Progenitor cell of endocrine pancreas (in vitro differentiated cells): ENCODE data around the gene TMEM143. TPM values are rescaled to one million over a fixed set of nuclear protein-coding genes. Genes with fewer than 3 reads are reported as not detected.

Experiments used
- DNase-seq: peaks from one replicate; pipeline ENCODE4 v3.0.0; 2021; ENCODE audit warnings: low spot score; ENCODE audit not compliant: unreplicated experiment
- H3K27ac Mint-ChIP-seq: 2 replicates; pipeline ENCODE4 v1.8.0; 2021; ENCODE audit warnings: mild to moderate bottlenecking, moderate library complexity, mixed read lengths
- H3K27me3 Mint-ChIP-seq: 2 replicates; pipeline ENCODE4 v1.8.0; 2021; ENCODE audit warnings: mixed read lengths
- H3K36me3 Mint-ChIP-seq: 2 replicates; pipeline ENCODE4 v1.8.0; 2022; ENCODE audit warnings: mixed read lengths; ENCODE audit not compliant: insufficient read depth
- H3K4me1 Mint-ChIP-seq: 2 replicates; pipeline ENCODE4 v1.8.0; 2021; ENCODE audit warnings: low read depth, mixed read lengths
- H3K4me3 Mint-ChIP-seq: 2 replicates; pipeline ENCODE4 v1.8.0; 2021; ENCODE audit warnings: low read depth, mild to moderate bottlenecking, moderate library complexity, mixed read lengths
- H3K9me3 Mint-ChIP-seq: 2 replicates; pipeline ENCODE4 v1.8.0; 2021; ENCODE audit warnings: low read depth, mixed read lengths
- total RNA-seq: library from RNA; stranded (reverse); gene quantifications from 2 replicates; pipeline ENCODE4 v1.2.1, GENCODE V29; 2021
- TF ChIP-seq, protein P1 (sequence below): fragments of 200-600 bp; sonication (generic); IDR thresholded peaks from one replicate; pipeline ENCODE4 v1.5.0; 2021; ENCODE audit warnings: antibody characterized with exemption, mild to moderate bottlenecking; ENCODE audit not compliant: unreplicated experiment

Gene TMEM143
- total RNA-seq, 1 donor from 2014 or later = 9.5 TPM

DNA sequence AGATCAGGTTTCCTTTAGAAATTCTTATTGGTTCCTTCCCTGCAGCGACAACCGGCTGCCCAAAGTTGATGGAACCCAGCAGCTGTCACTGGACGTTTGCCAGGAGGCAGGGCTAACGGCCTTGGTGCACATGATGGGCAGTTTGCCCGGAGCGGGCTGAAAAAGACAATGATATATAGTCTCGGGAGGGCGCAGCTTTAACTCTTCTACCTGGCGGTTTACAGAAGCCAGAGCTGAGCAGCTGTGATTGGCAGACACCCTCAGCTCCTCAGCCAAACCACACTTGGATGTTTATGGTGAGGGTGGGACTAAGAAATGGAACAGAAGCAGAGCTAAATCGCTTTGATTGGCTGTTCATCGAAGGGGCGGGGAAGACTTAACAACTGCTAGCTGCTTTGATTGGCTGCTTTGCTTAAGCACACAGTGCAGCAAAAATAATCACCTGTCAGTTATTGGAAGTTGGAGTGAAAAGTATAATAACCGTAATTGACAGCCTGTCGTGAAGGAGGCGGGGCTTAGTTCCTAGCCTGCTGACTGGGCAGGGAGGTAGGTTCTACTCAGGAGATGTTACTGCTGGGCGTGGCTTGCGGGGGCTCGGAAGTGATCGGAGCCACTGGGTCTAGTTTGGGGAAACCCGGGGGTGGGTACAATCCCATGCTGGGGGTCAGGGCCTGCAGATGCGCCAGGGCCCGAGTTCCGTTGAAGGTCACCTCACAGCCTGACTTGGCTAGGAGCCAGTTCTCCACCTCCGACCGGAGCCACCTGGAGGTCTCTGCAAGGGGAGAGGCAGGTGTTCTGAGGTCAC is 30.9 kb downstream of the TMEM143 start:
- DNase-seq = peak; percentile 44
- Mint-ChIP-seq H3K27ac (peak overlapping the region; percentile 96), H3K36me3 (no peaks in the 10 kb centered on the region), H3K9me3 (no peaks in the 10 kb centered on the region), H3K27me3 (no peaks in the 10 kb centered on the region), H3K4me3 (peak overlapping the region; percentile 75), H3K4me1 (peaks cover 19% of the 10 kb centered on the region)
- TF ChIP-seq, protein P1, sequence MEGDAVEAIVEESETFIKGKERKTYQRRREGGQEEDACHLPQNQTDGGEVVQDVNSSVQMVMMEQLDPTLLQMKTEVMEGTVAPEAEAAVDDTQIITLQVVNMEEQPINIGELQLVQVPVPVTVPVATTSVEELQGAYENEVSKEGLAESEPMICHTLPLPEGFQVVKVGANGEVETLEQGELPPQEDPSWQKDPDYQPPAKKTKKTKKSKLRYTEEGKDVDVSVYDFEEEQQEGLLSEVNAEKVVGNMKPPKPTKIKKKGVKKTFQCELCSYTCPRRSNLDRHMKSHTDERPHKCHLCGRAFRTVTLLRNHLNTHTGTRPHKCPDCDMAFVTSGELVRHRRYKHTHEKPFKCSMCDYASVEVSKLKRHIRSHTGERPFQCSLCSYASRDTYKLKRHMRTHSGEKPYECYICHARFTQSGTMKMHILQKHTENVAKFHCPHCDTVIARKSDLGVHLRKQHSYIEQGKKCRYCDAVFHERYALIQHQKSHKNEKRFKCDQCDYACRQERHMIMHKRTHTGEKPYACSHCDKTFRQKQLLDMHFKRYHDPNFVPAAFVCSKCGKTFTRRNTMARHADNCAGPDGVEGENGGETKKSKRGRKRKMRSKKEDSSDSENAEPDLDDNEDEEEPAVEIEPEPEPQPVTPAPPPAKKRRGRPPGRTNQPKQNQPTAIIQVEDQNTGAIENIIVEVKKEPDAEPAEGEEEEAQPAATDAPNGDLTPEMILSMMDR = no peak

DNA sequence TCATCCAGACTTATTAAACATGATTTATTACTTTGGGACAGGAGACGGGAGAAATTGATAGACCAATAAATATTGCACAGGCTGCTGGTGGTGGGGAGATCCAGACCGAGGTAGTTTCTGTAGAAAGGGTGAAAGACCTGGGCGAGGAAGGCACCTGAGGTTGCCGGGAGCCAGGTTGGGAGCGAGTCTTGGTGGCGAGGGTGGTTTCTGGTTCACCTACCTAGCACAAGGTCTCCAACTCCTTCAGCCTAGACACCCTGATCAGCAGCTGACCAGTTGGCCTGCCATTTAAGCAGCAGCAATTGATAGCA is 31.4 kb downstream of the TMEM143 start:
- Mint-ChIP-seq H3K27ac (peak overlapping the region; percentile 65), H3K27me3 (no peaks in the 10 kb centered on the region), H3K9me3 (no peaks in the 10 kb centered on the region), H3K4me1 (peaks cover 19% of the 10 kb centered on the region), H3K4me3 (peak overlapping the region; percentile 75), H3K36me3 (no peaks in the 10 kb centered on the region)
- no peak for DNase-seq
- TF ChIP-seq, protein P1 = no peak

DNA sequence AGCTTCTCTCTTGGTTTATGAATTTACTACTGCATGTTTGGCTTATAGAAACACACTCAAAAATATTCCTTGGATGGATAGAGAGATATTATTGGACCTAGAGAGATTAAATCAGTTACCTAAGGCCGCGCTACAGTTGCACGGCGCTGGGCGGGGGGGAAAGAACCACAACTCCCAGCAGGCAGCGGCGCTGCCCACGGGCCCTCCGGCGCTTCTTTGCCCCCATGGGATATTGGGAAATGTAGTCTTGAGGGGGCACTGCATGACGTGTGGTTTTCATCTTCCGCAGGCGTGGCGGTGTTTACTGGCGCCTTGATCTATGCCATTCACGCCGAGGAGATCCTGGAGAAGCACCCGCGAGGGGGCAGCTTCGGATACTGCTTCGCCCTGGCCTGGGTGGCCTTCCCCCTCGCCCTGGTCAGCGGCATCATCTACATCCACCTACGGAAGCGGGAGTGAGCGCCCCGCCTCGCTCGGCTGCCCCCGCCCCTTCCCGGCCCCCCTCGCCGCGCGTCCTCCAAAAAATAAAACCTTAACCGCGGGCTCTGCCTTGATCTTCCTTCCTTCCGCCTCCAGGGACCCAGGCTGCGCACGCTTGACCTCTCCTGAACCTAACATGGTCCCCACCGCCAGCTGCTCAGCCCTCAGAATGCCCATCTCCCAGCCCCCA is 33.6 kb downstream of the TMEM143 start:
- Mint-ChIP-seq H3K36me3 (no peaks in the 10 kb centered on the region), H3K27ac (peak overlapping the region; percentile 79), H3K27me3 (peaks cover 6% of the 10 kb centered on the region), H3K4me1 (peaks cover 20% of the 10 kb centered on the region), H3K9me3 (no peaks in the 10 kb centered on the region), H3K4me3 (peak overlapping the region; percentile 89)
- TF ChIP-seq, protein P1 = peak; percentile 25
- peak; percentile 55 for DNase-seq

DNA sequence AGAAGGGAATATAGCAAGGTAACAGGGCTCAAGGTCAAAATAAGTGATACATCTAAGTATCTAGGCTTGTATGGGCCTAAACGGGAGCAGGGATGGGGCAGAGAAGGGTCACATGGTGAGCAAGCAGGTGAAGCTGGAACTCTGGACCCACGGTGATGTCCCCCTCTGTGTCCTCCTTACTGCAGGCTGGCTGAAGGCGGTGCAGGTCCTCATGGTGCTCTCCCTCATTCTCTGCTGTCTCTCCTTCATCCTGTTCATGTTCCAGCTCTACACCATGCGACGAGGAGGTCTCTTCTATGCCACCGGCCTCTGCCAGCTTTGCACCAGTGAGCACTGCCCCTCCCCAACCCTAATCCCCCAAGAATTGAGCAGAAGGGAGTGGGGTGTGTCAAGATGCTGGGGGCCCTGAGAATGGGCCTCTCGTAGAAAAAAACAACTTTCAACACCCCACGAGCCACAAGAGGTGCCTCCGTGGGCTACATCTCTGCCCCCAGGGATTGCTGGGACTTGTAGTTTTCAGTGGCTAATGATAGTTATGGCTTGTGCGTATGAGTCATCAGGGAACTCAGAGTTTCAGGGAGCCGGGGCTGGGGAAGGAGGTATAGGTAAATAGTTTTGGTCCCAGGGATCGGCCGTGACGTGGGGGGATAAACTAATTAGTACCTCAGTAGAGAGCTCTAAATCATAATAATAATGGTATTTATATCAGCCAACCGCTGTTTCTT is 34.4 kb downstream of the TMEM143 start:
- H3K27ac Mint-ChIP-seq = peak overlapping the region; percentile 79
- TF ChIP-seq, protein P1 = no peak
- peaks cover 11% of the 10 kb centered on the region for H3K27me3 Mint-ChIP-seq
- H3K4me3 Mint-ChIP-seq = peak overlapping the region; percentile 89
- DNase-seq = no peak
- H3K9me3 Mint-ChIP-seq = no peaks in the 10 kb centered on the region
- peaks cover 21% of the 10 kb centered on the region for H3K4me1 Mint-ChIP-seq
- H3K36me3 Mint-ChIP-seq = no peaks in the 10 kb centered on the region

DNA sequence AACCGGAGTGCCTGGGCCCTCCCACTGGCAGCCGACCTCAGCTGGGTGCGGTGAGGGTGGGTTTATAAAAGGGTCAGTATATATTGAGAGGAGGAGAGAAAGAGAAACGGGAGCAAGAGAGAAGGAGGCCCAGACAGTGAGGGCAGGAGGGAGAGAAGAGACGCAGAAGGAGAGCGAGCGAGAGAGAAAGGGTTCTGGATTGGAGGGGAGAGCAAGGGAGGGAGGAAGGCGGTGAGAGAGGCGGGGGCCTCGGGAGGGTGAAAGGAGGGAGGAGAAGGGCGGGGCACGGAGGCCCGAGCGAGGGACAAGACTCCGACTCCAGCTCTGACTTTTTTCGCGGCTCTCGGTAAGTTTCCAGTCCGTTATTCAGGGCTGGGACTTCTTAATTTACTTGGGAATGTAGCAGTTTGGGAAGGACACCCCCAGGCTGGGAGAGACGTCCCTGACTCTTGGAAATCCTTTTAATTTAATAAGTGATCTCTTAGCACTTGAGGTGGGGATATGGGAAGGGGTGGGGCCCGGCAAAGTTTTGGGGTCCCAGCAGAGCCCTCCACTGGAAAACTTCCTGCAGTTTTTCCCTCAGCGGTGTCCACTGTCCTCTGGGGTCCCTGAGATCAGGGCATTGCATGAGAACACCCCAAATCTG is 38.4 kb downstream of the TMEM143 start, which contains the start of gene EMP3:
Gene EMP3, plus strand, starts transcription at position 288 of the 646 bp plus-strand sequence. CDS start 1,293 bp downstream, outside the sequence.
- TF ChIP-seq, protein P1 = no peak
- no peaks in the 10 kb centered on the region for H3K9me3 Mint-ChIP-seq
- peaks cover 10% of the 10 kb centered on the region for H3K4me1 Mint-ChIP-seq
- DNase-seq = no peak
- H3K36me3 Mint-ChIP-seq = no peaks in the 10 kb centered on the region
- peaks cover 16% of the 10 kb centered on the region for H3K27me3 Mint-ChIP-seq
- peak within 1 kb of the TSS; percentile 50 for H3K4me3 Mint-ChIP-seq
- H3K27ac Mint-ChIP-seq = peak within 1 kb of the TSS; percentile 3
